HepG2 (cell line): ENCODE data around the gene PPP1R15A. TPM values are rescaled to one million over a fixed set of nuclear protein-coding genes. Genes with fewer than 3 reads are reported as not detected.

ENCODE experiments used
- ATAC-seq: fragments of 200-7000 bp; cut with Tn5 transposase; 3 replicates; pipeline ENCODE4 v1.9.1; 2020; ENCODE audit warnings: mild to moderate bottlenecking, moderate library complexity
- BruUV-seq: library from RNA; stranded (reverse); fragments of 400-500 nt; replicated peaks from 2 replicates; lab custom pipeline; 2021; lab: Mats Ljungman, UMichigan
- CTCF ChIA-PET: fragments of 300-600 bp; formaldehyde crosslinking; extraction: SDS; loops from one replicate; lab custom pipeline; 2021; ENCODE audit warnings: low total read pairs, inconsistent platforms, low intra/inter-chr PET ratio; lab: Yijun Ruan, JAX
- POLR2A ChIA-PET: fragments of 350-600 bp; sonication (Branson Sonifier 250); formaldehyde crosslinking; loops from one replicate; lab custom pipeline; 2020; ENCODE audit warnings: antibody characterized with exemption, inconsistent platforms; lab: Yijun Ruan, JAX
- DNase-seq: peaks from one replicate; pipeline ENCODE4 v3.0.0-alpha.2; 2015; ENCODE audit warnings: low spot score
- FAIRE-seq: peaks from 3 replicates; lab custom pipeline; 2011; peaks lifted over from hg19 to GRCh38; lab: Jason Lieb, UNC
- H2AFZ ChIP-seq: one replicate; pipeline ENCODE4 v1.6.1; 2011; ENCODE audit warnings: low read length, inconsistent platforms
- H3K27ac ChIP-seq: fragments of 300-600 bp; 3 replicates; pipeline ENCODE4 v1.8.0; 2011; ENCODE audit warnings: mixed run types, mild to moderate bottlenecking, mixed read lengths, low read length, inconsistent platforms; ENCODE audit not compliant: insufficient read depth; ENCODE audit errors: extremely low read length
- H3K27me3 ChIP-seq, 2 experiments: fragments of 200-600 bp in 1 of 2; 2 replicates in 1 of 2; 3 replicates in 1 of 2; pipeline versions ENCODE4 v1.6.0 to v1.8.0; 2011; ENCODE audit warnings: low read length in 2 of 2, mild to moderate bottlenecking in 2 of 2, moderate library complexity in 2 of 2, inconsistent platforms in 1 of 2; ENCODE audit not compliant: insufficient read depth in 2 of 2, control insufficient read depth in 1 of 2
- H3K36me3 ChIP-seq, 2 experiments: fragments of 200-600 bp in 1 of 2; replicated peaks in 1 of 2; 2 replicates in 1 of 2; 3 replicates in 1 of 2; pipeline versions ENCODE4 v1.5.1 to v1.8.0; 2011; ENCODE audit warnings: low read length in 2 of 2, inconsistent platforms in 1 of 2; ENCODE audit not compliant: insufficient read depth in 2 of 2, control insufficient read depth in 1 of 2
- H3K4me1 ChIP-seq: 2 replicates; pipeline ENCODE4 v1.5.1; 2012; ENCODE audit warnings: low read length, inconsistent platforms; ENCODE audit not compliant: insufficient read depth
- H3K4me2 ChIP-seq: 2 replicates; pipeline ENCODE4 v1.6.0; 2011; ENCODE audit warnings: low read depth, low read length, inconsistent platforms
- H3K4me3 ChIP-seq, 3 experiments: fragments of 200-600 bp in 1 of 3; sonication (generic), shearing (Covaris generic) in 1 of 3; replicated peaks in 1 of 3; 2 replicates each; pipeline ENCODE4 v1.5.1; 2011 to 2016; ENCODE audit warnings: low read length in 3 of 3, inconsistent platforms in 2 of 3, low read depth in 2 of 3, mild to moderate bottlenecking in 2 of 3, control low read depth in 1 of 3, mixed read lengths in 1 of 3; ENCODE audit not compliant: insufficient read depth in 1 of 3
- H3K79me2 ChIP-seq: one replicate; pipeline ENCODE4 v1.6.1; 2011; ENCODE audit warnings: low read length, inconsistent platforms; ENCODE audit not compliant: insufficient read depth
- H3K9ac ChIP-seq: 2 replicates; pipeline ENCODE4 v1.6.0; 2011; ENCODE audit warnings: mild to moderate bottlenecking, low read depth, low read length, inconsistent platforms; ENCODE audit not compliant: insufficient read depth
- H3K9me3 ChIP-seq: 2 replicates; pipeline ENCODE4 v1.5.1; 2012; ENCODE audit warnings: mild to moderate bottlenecking, low read length
- H4K20me1 ChIP-seq: 2 replicates; pipeline ENCODE4 v1.6.0; 2011; ENCODE audit warnings: inconsistent platforms, mild to moderate bottlenecking, low read length, moderate library complexity; ENCODE audit not compliant: insufficient read depth
- HHEX ChIP-seq: IDR thresholded peaks from 2 replicates; pipeline ENCODE4 v1.6.1; 2016; ENCODE audit warnings: control low read depth
- HNRNPK ChIP-seq: fragments of 200-400 bp; formaldehyde crosslinking; IDR thresholded peaks from 2 replicates; pipeline ENCODE4 v1.6.1; 2018; ENCODE audit warnings: low read length, low read depth, moderate library complexity, mild to moderate bottlenecking; ENCODE audit not compliant: poor library complexity, severe bottlenecking
- NFIC ChIP-seq: IDR thresholded peaks from 2 replicates; pipeline ENCODE4 v1.6.1; 2012; ENCODE audit warnings: mild to moderate bottlenecking, low read length, inconsistent platforms
- SP4 ChIP-seq: sonication (generic); formaldehyde crosslinking; IDR thresholded peaks from 2 replicates; pipeline ENCODE4 v1.8.1; 2023; ENCODE audit warnings: mild to moderate bottlenecking, missing genetic modification reagents
- THAP11 ChIP-seq: IDR thresholded peaks from 2 replicates; pipeline ENCODE4 v1.6.1; 2016; ENCODE audit warnings: missing biosample characterization, missing genetic modification reagents
- ZNF34 ChIP-seq: sonication (generic); formaldehyde crosslinking; IDR thresholded peaks from 2 replicates; pipeline ENCODE4 v1.4.0; 2020; ENCODE audit warnings: mild to moderate bottlenecking, missing genetic modification reagents, borderline replicate concordance
- ZNF484 ChIP-seq: sonication (generic); formaldehyde crosslinking; IDR thresholded peaks from 2 replicates; pipeline ENCODE4 v1.5.1; 2020; ENCODE audit warnings: mild to moderate bottlenecking, low read depth, missing genetic modification reagents, borderline replicate concordance
- ZNF652 ChIP-seq: IDR thresholded peaks from 2 replicates; pipeline ENCODE4 v1.6.1; 2016; ENCODE audit warnings: low read depth, borderline replicate concordance
- ZNF850 ChIP-seq: sonication (generic); formaldehyde crosslinking; conservative IDR thresholded peaks from 2 replicates; pipeline ENCODE4 v1.9.0; 2021; ENCODE audit warnings: mild to moderate bottlenecking, missing genetic modification reagents
- WGBS: methylation state at CpG from one replicate; pipeline ENCODE4 v1.1.6; 2017; ENCODE audit warnings: low lambda C conversion rate; 5-methylcytosine and 5-hydroxymethylcytosine counted together
- in situ Hi-C: cut with HindIII; loops from 2 replicates; pipeline ENCODE4 v1.10.0; 2017; ENCODE audit warnings: low pct_unique_long_range_greater_than_20kb; ENCODE audit not compliant: extremely low pct_ligation_motif_present
- intact Hi-C: fragments of 100-400 bp; cut with micrococcal nuclease; formaldehyde crosslinking; loops from one replicate; pipeline ENCODE4 v1.10.0; 2022; ENCODE audit not compliant: unreplicated experiment
- polyA plus RNA-seq, 8 experiments: library from polyadenylated mRNA; depleted of rRNA in 3 of 8; stranded (reverse) in 7 of 8; unstranded in 1 of 8; fragments of >200 nt; fragmentation: Illumina TruSeq in 4 of 8; extraction: Trizol in 4 of 8; gene quantifications; 2 replicates each; pipeline versions ENCODE4 v1.2.1 to v1.2.3, GENCODE V29; 2011 to 2016; ENCODE audit warnings: low read depth in 4 of 8, missing spikeins in 1 of 8, mixed read lengths in 1 of 8; ENCODE audit not compliant: insufficient read depth in 1 of 8
- total RNA-seq, 5 experiments: library from RNA; depleted of rRNA; stranded (reverse); fragments of >200 nt; fragmentation: Illumina TruSeq; extraction: Trizol; gene quantifications; 2 replicates each; pipeline ENCODE4 v1.2.3, GENCODE V29; 2016; ENCODE audit warnings: low read depth in 1 of 5
- TF ChIP-seq, protein P1 (sequence below), 2 experiments: sonication (generic) in 1 of 2; formaldehyde crosslinking in 1 of 2; IDR thresholded peaks; 2 replicates each; pipeline versions ENCODE4 v1.4.0 to v1.6.1; 2018 to 2020; ENCODE audit warnings: missing genetic modification reagents in 2 of 2, borderline replicate concordance in 1 of 2, low read depth in 1 of 2, mild to moderate bottlenecking in 1 of 2, missing biosample characterization in 1 of 2
- TF ChIP-seq, protein P2 (sequence below): IDR thresholded peaks from 2 replicates; pipeline ENCODE4 v1.4.0; 2020; ENCODE audit warnings: mild to moderate bottlenecking, missing genetic modification reagents
- TF ChIP-seq, protein P3 (sequence below): sonication (generic); formaldehyde crosslinking; IDR thresholded peaks from 2 replicates; pipeline ENCODE4 v1.4.0; 2020; ENCODE audit warnings: mild to moderate bottlenecking, missing genetic modification reagents

The PPP1R15A gene
- total and polyA plus RNA-seq, 2 of the 13 experiments (the other 11 are each of a cell fraction or from before 2014, with no cell fraction given): 15.6 to 18.5 TPM

DNA sequence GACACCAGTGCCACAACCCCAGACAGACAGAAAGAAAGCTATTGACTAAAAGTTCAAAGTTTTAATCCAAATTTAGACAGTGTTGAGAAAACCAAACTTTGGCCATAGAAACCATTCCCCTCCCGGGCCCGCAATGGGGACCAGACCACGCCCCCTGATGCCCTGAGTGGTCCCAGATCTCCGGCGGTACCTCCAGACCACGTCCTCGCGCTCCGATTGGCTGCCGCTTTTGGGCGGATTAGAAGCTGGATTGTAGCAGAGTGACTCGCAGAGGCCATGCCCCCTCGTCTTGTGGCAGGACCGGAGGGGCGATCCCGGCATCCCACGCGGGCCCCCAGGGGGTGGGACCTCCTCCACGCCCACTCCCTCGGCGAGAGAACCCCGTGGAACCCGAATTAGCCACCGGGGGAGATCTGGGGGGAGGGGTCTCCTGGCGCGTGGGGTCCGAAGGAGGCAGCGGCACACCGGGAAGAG lies 35.1 kb upstream of the PPP1R15A start:
- POLR2A ChIA-PET: interaction anchor here (1.1 kb wide), 1 partner anchor 30 kb away, joined by 6 read pairs; no protein-coding TSS in a partner anchor
- Histone ChIP-seq H3K79me2 (no peaks in the 10 kb centered on the region), H3K27ac (no peak overlapping the region), H3K9ac (no peak overlapping the region), H3K4me2 (peak overlapping the region; percentile 85), H4K20me1 (no peaks in the 10 kb centered on the region), H2AFZ (no peak overlapping the region), H3K4me1 (peaks cover 19% of the 10 kb centered on the region), H3K9me3 (no peaks in the 10 kb centered on the region), H3K27me3 (no peaks in the 10 kb centered on the region), H3K4me3 (no peak overlapping the region), H3K36me3 (peaks cover 0 to 2% of the 10 kb centered on the region in 2 experiments; a peak in 1 of 5 replicates)
- WGBS: 80% methylated on average over 1 of the region's 29 CpGs
- in situ Hi-C loops: loop anchor here (5.0 to 10.0 kb wide), 2 partner anchors 40 to 162 kb away; partner anchors contain the start of gene NTN5
- DNase-seq (no peak), ATAC-seq (peak; percentile 34; the same call in 2 of the 3 replicates), FAIRE-seq (no peak)
- intact Hi-C loops: no loop called here
- TF ChIP-seq NFIC (no peak), ZNF652 (CRISPR knock-in tag) (no peak)
- TF ChIP-seq, protein P1, sequence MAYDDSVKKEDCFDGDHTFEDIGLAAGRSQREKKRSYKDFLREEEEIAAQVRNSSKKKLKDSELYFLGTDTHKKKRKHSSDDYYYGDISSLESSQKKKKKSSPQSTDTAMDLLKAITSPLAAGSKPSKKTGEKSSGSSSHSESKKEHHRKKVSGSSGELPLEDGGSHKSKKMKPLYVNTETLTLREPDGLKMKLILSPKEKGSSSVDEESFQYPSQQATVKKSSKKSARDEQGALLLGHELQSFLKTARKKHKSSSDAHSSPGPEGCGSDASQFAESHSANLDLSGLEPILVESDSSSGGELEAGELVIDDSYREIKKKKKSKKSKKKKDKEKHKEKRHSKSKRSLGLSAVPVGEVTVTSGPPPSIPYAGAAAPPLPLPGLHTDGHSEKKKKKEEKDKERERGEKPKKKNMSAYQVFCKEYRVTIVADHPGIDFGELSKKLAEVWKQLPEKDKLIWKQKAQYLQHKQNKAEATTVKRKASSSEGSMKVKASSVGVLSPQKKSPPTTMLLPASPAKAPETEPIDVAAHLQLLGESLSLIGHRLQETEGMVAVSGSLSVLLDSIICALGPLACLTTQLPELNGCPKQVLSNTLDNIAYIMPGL (CRISPR knock-in tag; IDR thresholded peaks at IDR 0.05; ENCODE audit: borderline replicate concordance in 1 of 2, low read depth in 1 of 2): no peak
- BruUV-seq: no TSS peak
- CTCF ChIA-PET: no interaction called here

DNA sequence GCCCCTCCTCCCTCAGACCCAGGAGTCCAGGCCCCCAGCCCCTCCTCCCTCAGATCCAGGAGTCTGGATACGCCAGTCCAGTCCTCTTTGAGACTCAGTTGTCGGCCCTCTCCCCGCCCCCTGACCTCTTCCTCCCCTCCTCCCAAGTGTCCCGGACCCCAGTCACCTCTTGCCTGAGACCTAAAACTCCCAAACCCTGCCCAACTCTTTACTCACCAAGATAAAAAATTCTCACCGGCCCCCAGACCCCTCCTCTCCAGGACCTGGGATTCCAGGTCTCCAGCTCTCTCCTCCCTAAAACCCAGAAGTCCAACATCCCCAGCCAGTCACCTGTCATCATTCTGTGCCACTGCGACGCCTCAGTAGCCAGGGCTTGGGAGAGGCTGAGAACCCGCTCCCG lies 34.5 kb upstream of the PPP1R15A start:
- Histone ChIP-seq H4K20me1 (no peaks in the 10 kb centered on the region), H3K36me3 (peaks cover 0 to 2% of the 10 kb centered on the region in 2 experiments; a peak in 1 of 5 replicates), H3K9ac (no peak overlapping the region), H3K27ac (no peak overlapping the region), H3K4me3 (no peak overlapping the region), H3K4me2 (no peak overlapping the region), H3K4me1 (peaks cover 23% of the 10 kb centered on the region), H3K9me3 (no peaks in the 10 kb centered on the region), H3K27me3 (no peaks in the 10 kb centered on the region), H2AFZ (no peak overlapping the region), H3K79me2 (no peaks in the 10 kb centered on the region)
- no peak for ATAC-seq
- intact Hi-C loops: no loop called here
- POLR2A ChIA-PET: no interaction called here
- CTCF ChIA-PET: no interaction called here
- no peak for DNase-seq
- in situ Hi-C loops: loop anchor here (5.0 to 10.0 kb wide), 2 partner anchors 40 to 163 kb away; partner anchors contain the start of gene NTN5
- WGBS: 89% methylated on average over 9 of the region's 9 CpGs
- FAIRE-seq: no peak
- no TSS peak for BruUV-seq
- TF ChIP-seq ZNF34 (CRISPR knock-in tag) (no peak), HHEX (CRISPR knock-in tag) (no peak), SP4 (CRISPR knock-in tag) (no peak), THAP11 (CRISPR knock-in tag) (no peak), HNRNPK (no peak), ZNF484 (no peak), ZNF850 (no peak)
- TF ChIP-seq, protein P2, sequence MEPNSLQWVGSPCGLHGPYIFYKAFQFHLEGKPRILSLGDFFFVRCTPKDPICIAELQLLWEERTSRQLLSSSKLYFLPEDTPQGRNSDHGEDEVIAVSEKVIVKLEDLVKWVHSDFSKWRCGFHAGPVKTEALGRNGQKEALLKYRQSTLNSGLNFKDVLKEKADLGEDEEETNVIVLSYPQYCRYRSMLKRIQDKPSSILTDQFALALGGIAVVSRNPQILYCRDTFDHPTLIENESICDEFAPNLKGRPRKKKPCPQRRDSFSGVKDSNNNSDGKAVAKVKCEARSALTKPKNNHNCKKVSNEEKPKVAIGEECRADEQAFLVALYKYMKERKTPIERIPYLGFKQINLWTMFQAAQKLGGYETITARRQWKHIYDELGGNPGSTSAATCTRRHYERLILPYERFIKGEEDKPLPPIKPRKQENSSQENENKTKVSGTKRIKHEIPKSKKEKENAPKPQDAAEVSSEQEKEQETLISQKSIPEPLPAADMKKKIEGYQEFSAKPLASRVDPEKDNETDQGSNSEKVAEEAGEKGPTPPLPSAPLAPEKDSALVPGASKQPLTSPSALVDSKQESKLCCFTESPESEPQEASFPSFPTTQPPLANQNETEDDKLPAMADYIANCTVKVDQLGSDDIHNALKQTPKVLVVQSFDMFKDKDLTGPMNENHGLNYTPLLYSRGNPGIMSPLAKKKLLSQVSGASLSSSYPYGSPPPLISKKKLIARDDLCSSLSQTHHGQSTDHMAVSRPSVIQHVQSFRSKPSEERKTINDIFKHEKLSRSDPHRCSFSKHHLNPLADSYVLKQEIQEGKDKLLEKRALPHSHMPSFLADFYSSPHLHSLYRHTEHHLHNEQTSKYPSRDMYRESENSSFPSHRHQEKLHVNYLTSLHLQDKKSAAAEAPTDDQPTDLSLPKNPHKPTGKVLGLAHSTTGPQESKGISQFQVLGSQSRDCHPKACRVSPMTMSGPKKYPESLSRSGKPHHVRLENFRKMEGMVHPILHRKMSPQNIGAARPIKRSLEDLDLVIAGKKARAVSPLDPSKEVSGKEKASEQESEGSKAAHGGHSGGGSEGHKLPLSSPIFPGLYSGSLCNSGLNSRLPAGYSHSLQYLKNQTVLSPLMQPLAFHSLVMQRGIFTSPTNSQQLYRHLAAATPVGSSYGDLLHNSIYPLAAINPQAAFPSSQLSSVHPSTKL (CRISPR knock-in tag): no peak
- TF ChIP-seq, protein P3, sequence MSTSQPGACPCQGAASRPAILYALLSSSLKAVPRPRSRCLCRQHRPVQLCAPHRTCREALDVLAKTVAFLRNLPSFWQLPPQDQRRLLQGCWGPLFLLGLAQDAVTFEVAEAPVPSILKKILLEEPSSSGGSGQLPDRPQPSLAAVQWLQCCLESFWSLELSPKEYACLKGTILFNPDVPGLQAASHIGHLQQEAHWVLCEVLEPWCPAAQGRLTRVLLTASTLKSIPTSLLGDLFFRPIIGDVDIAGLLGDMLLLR (CRISPR knock-in tag): no peak
